NCI-H146 (cell line): ENCODE measurements around the gene HERC2.
"Not testable (repeated sequence)": the region's sequence is repeated elsewhere in the genome, so short reads cannot be mapped to it uniquely, and the experiment has no call there.

Experiments used
- DNase-seq: peaks from one replicate; lab custom pipeline; 2025; lab: John Stamatoyannopoulos, UW

The HERC2 gene

GRCh38 chr15:28322129-28322588, at the start of gene HERC2:
HERC2 (minus strand) TSS chr15:28322179; CDS start chr15:28321433, 746 bp downstream.
- not testable (repeated sequence) for DNase-seq

DNA sequence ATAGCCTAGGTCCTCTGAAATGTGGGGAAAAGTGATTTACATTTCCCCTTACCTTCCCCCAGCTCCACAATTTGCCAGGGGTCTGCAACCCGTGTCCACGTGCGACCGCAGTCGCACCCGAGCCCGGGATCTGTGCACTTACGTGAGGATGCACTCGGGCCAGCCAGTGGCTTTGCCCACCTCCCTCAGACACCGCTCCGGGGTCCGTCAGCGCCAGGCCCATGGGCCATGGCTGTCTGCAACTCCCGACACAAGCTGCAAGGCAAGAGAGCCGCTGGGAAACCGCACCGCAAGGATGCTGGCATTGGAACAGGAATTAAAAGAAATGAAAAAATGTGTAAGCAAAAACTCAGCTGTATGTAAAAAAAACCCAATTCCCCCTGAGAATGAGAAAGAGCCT, 43.5 kb upstream of the HERC2 start:
- DNase-seq, result not testable (repeated sequence)

DNA sequence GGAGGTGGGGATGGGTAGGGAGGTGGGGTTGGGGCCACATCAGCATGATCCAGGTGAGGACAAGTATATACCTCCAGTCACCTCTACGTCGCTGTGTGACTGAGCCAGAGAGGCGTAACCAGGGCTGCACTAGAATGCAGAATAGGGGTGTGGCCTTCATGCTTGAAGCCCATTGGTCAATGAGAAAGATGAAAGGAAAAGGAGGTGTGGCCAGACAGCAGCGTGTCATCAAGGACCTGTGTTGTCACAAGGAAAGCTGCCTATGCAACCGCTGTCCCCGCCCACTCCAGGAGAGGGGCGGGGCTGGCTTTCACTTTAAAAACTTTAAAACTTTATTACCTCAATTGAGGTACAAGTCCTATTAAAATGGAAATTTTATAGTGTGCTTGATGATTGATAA, 36.0 kb upstream of the HERC2 start, which contains the start of gene GOLGA6L24:
Gene GOLGA6L24 (minus strand): TSS at position 101 of the 400 bp plus-strand sequence. CDS start 61 bp downstream, at position 40.
- DNase-seq, result not testable (repeated sequence)

- DNase-seq, result not testable (repeated sequence)
Observed at GRCh38 chr15:28321358-28322078, 461 bp downstream of the HERC2 start.

DNA sequence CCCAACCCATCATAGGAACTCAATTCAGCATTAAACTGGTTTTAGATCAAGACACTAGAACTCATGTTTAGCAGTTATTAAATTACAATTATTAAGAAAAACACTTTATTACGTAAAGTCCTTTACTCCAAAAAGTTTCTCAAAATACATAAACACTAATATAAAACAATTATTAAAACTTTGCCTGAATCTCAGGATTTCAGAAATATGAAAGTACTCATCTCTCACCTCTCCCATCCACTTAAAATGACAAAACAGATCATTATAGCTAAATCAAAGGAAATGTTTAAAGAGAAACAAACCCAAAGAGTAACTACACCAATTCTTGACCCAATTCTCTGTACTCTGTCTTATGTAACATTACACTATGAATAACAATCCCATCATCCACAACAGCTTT, 2.3 kb downstream of the HERC2 start:
- not testable (repeated sequence) for DNase-seq

- not testable (repeated sequence) for DNase-seq
Observed at GRCh38 chr15:28318828-28319227, 3.2 kb downstream of the HERC2 start.

DNA sequence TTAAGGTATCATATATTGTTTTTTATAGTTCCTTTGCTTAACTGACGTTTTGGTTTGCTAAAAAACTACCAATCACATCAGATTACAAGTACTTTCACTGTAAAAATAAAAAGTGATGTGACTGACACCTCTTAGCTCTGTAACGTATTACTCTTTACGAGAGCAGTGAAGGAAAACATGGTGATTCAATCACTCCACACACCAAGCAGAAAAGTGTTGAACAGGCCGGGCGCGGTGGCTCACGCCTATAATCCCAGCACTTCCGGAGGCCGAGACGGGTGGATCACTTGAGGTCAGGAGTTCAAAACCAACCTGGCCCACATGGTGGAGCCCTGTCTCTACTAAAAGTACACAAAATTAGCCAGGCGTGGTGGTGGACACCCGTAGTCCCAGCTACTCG, 3.9 kb downstream of the HERC2 start:
- not testable (repeated sequence) for DNase-seq

- DNase-seq, result not testable (repeated sequence)
Observed at GRCh38 chr15:28316958-28317357, 5.0 kb downstream of the HERC2 start.

DNA sequence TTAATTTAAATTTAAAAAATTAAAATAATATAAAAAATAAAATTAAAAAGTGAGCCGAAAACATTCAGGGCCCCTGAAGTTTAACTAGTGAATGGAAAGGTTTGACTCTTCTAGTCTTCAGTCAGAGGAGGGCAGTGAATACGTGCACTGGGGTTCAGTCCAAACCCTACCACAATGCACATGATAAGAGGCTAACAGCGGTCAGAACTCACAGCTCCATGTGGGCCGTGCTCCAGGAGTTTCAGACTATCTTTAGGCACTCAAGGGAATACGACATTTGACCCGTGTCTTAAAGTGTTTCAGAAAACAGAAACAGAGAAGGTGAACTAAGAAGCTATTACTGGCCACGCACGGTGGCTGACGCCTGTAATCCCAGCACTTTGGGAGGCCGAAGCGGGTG, 11.5 kb downstream of the HERC2 start:
- DNase-seq, result not testable (repeated sequence)

GRCh38 chr15:28308718-28309117, 13.3 kb downstream of the HERC2 start:
- not testable (repeated sequence) for DNase-seq

DNA sequence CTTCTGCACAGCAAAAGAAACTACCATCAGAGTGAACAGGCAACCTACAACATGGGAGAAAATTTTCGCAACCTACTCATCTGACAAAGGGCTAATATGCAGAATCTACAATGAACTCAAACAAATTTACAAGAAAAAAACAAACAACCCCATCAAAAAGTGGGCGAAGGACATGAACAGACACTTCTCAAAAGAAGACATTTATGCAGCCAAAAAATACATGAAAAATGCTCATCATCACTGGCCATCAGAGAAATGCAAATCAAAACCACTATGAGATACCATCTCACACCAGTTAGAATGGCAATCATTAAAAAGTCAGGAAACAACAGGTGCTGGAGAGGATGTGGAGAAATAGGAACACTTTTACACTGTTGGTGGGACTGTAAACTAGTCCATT, 16.3 kb downstream of the HERC2 start:
- DNase-seq, result not testable (repeated sequence)

DNA sequence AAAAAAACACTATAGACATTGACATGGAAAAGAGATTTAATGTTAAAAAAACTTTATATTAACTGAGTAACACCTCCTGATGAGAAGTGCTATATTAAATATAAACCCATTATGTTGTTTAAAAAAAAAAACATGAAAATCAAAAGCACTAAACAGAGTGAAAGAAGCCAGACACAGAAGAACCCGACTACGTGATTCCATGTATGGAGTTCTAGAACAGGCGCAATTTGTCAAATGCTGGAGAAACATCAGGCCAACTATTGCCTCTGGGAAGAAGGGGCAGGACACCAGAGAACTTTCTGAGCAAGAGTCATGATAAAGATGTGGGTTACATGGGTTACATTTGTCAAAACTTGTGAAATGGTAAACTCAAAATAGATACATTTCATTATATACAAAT, 24.5 kb downstream of the HERC2 start:
- DNase-seq, result not testable (repeated sequence)

DNA sequence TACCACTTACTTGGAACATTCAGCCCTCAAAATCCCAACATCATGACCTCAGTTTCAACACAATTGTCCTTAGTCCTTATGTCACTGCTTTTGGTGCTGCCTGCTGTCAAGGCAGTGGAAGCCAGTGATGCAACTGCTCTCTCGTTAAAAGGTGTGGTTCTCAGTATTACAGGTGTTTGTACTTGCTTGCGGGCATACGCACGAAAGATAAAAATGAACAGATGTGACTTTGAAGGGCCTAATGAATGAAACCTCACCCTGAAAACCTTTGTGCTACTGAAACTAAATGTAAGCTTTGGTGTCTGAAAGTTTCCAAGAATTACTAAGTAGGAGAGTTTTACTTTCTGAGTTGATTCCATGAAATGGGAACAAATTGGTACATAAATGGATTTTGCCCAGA, 25.2 kb downstream of the HERC2 start:
- DNase-seq, result not testable (repeated sequence)

- not testable (repeated sequence) for DNase-seq
Observed at GRCh38 chr15:28295009-28295563, 26.9 kb downstream of the HERC2 start.

DNA sequence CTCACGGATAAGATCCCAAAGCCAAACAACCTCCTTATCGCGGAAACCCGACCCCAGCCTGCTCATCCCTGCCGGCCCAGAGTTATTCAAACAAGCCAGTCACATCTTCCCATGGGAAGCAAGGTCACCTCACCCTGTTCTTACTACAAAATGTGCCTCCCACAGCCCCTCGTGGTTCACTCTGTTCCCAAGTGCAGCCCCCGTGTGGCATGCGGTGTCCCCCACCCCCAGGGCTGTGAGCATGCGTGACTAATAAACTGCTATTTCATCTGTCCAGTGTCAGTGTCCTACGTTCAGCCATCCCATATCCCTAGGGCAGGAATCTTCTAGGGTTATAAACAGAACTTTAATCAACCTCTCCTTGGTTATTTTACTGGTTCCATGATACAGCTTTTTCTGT, 27.4 kb downstream of the HERC2 start:
- not testable (repeated sequence) for DNase-seq

GRCh38 chr15:28289694-28290463, 32.1 kb downstream of the HERC2 start:
- DNase-seq, result no peak

GRCh38 chr15:28288830-28289693, 32.9 kb downstream of the HERC2 start:
- not testable (repeated sequence) for DNase-seq

GRCh38 chr15:28286659-28287058, 35.3 kb downstream of the HERC2 start:
- not testable (repeated sequence) for DNase-seq

DNA sequence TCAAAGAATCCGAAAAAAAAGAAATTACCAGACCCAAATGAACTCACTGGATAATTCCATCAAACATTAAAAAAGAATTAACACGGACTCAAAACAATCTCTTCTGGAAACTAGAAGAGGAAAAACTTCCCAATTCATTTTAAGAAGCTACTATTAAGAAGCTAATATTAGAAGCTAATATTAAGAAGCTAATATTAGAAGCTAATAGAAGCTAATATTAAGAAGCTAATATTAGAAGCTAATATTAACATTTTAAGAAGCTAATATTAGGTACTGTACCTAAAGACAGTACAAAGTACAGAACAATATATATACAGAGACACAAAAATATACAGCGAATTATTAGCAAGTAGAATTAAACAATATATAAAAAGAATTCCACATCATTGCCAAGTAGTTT, 35.9 kb downstream of the HERC2 start:
- DNase-seq, result no peak

GRCh38 chr15:28281876-28282275, 40.1 kb downstream of the HERC2 start:
- no peak for DNase-seq

GRCh38 chr15:28274635-28275034, 47.3 kb downstream of the HERC2 start:
- no peak for DNase-seq
